Large intestine (tissue), 3 donors: ENCODE data around the gene ECHDC3. TPM values are rescaled to one million over a fixed set of nuclear protein-coding genes. Genes with fewer than 3 reads are reported as not detected.

ENCODE experiments used
- DNase-seq, 2 donors: peaks; one replicate each; pipeline versions ENCODE4 v3.0.0 to v3.0.0-alpha.2; 2013
- H3K27ac ChIP-seq: one replicate; pipeline ENCODE4 v1.5.1; 2013; ENCODE audit warnings: low read length
- H3K27me3 ChIP-seq: 2 replicates; pipeline ENCODE4 v1.6.1; 2013; ENCODE audit warnings: low read length; ENCODE audit not compliant: control insufficient read depth, insufficient read depth
- H3K36me3 ChIP-seq: 2 replicates; pipeline ENCODE4 v1.6.1; 2013; ENCODE audit warnings: low read length; ENCODE audit not compliant: control insufficient read depth, insufficient read depth
- H3K4me1 ChIP-seq: one replicate; pipeline ENCODE4 v1.6.1; 2013; ENCODE audit warnings: low read length; ENCODE audit not compliant: control insufficient read depth, insufficient read depth
- H3K4me3 ChIP-seq: one replicate; pipeline ENCODE4 v1.5.1; 2013; ENCODE audit warnings: low read length
- H3K9me3 ChIP-seq: one replicate; pipeline ENCODE4 v1.6.1; 2013; ENCODE audit warnings: mild to moderate bottlenecking, low read depth, low read length, moderate library complexity; ENCODE audit not compliant: control insufficient read depth
- WGBS: methylation state at CpG from one replicate; pipeline ENCODE4 v1.1.5; 2013; ENCODE audit warnings: low lambda C conversion rate; ENCODE audit not compliant: insufficient coverage; 5-methylcytosine and 5-hydroxymethylcytosine counted together
- polyA plus RNA-seq: library from polyadenylated mRNA; unstranded; fragments of 120-200 nt; gene quantifications from one replicate; pipeline ENCODE4 v1.2.1, GENCODE V29; 2013

Gene ECHDC3
- polyA plus RNA-seq, 1 donor = 9.6 TPM

- DNase-seq = no peak
- H3K27ac ChIP-seq = no peak overlapping the region
- peaks cover 14% of the 10 kb centered on the region for H3K4me1 ChIP-seq
- no peak overlapping the region for H3K4me3 ChIP-seq
- H3K9me3 ChIP-seq = no peaks in the 10 kb centered on the region
- no peaks in the 10 kb centered on the region for H3K36me3 ChIP-seq
- H3K27me3 ChIP-seq = no peaks in the 10 kb centered on the region
- WGBS = no CpG with 5 or more reads among the region's 2 CpGs
Measured at GRCh38 chr10:11796474-11796873, 54.3 kb downstream of the ECHDC3 start.

GRCh38 chr10:11797281-11797680 lies 55.1 kb downstream of the ECHDC3 start:
- no peaks in the 10 kb centered on the region for H3K27me3 ChIP-seq
- peaks cover 14% of the 10 kb centered on the region for H3K4me1 ChIP-seq
- DNase-seq = no peak
- H3K27ac ChIP-seq = no peak overlapping the region
- H3K9me3 ChIP-seq = no peaks in the 10 kb centered on the region
- no peaks in the 10 kb centered on the region for H3K36me3 ChIP-seq
- 100% methylated on average over 2 of the region's 10 CpGs for WGBS
- no peak overlapping the region for H3K4me3 ChIP-seq

- Histone ChIP-seq H3K27ac (no peak overlapping the region), H3K9me3 (no peaks in the 10 kb centered on the region), H3K4me1 (peaks cover 14% of the 10 kb centered on the region), H3K27me3 (no peaks in the 10 kb centered on the region), H3K4me3 (no peak overlapping the region), H3K36me3 (no peaks in the 10 kb centered on the region)
- 100% methylated on average over 1 of the region's 12 CpGs for whole genome bisulfite sequencing
- no peak for DNase-seq
Measured at GRCh38 chr10:11797847-11798633, 55.9 kb downstream of the ECHDC3 start.

GRCh38 chr10:11798845-11799735 lies 56.9 kb downstream of the ECHDC3 start:
- peak in 1 of 2 donors; percentile 16 for DNase-seq
- Histone ChIP-seq H3K27ac (no peak overlapping the region), H3K36me3 (no peaks in the 10 kb centered on the region), H3K9me3 (no peaks in the 10 kb centered on the region), H3K27me3 (no peaks in the 10 kb centered on the region), H3K4me3 (no peak overlapping the region), H3K4me1 (peaks cover 9% of the 10 kb centered on the region)
- 60% methylated on average over 1 of the region's 18 CpGs for WGBS

GRCh38 chr10:11799736-11800080 lies 57.5 kb downstream of the ECHDC3 start:
- no peak for DNase-seq
- WGBS = 100% methylated on average over 1 of the region's 9 CpGs

GRCh38 chr10:11804336-11804735 lies 62.2 kb downstream of the ECHDC3 start:
- no peak for DNase-seq
- no peaks in the 10 kb centered on the region for H3K27me3 ChIP-seq
- H3K4me1 ChIP-seq = no peaks in the 10 kb centered on the region
- H3K36me3 ChIP-seq = no peaks in the 10 kb centered on the region
- WGBS = no CpG with 5 or more reads among the region's 16 CpGs
- H3K27ac ChIP-seq = no peak overlapping the region
- no peak overlapping the region for H3K4me3 ChIP-seq
- peaks cover 6% of the 10 kb centered on the region for H3K9me3 ChIP-seq

More at GRCh38 chr10:11799736-11800080, 57.5 kb downstream of the ECHDC3 start:
- no peaks in the 10 kb centered on the region for H3K27me3 ChIP-seq
- no peak overlapping the region for H3K27ac ChIP-seq
- no peak overlapping the region for H3K4me3 ChIP-seq
- H3K9me3 ChIP-seq = peaks cover 5% of the 10 kb centered on the region
- H3K36me3 ChIP-seq = no peaks in the 10 kb centered on the region
- H3K4me1 ChIP-seq = peaks cover 5% of the 10 kb centered on the region

GRCh38 chr10:11805792-11806191 lies 63.6 kb downstream of the ECHDC3 start:
- no peak for DNase-seq
- H3K27ac ChIP-seq = no peak overlapping the region
- no peaks in the 10 kb centered on the region for H3K4me1 ChIP-seq
- H3K9me3 ChIP-seq = peaks cover 6% of the 10 kb centered on the region
- WGBS = no CpG with 5 or more reads among the region's 4 CpGs
- no peak overlapping the region for H3K4me3 ChIP-seq
- no peaks in the 10 kb centered on the region for H3K27me3 ChIP-seq
- H3K36me3 ChIP-seq = no peaks in the 10 kb centered on the region

- no peak overlapping the region for H3K27ac ChIP-seq
- H3K36me3 ChIP-seq = no peaks in the 10 kb centered on the region
- no CpG with 5 or more reads among the region's 6 CpGs for WGBS
Measured at GRCh38 chr10:11806706-11807105, 64.5 kb downstream of the ECHDC3 start.

GRCh38 chr10:11808808-11809207 lies 66.6 kb downstream of the ECHDC3 start:
- no peak overlapping the region for H3K27ac ChIP-seq
- H3K36me3 ChIP-seq = no peaks in the 10 kb centered on the region
- no peaks in the 10 kb centered on the region for H3K4me1 ChIP-seq
- WGBS = no CpG with 5 or more reads among the region's 5 CpGs
- no peaks in the 10 kb centered on the region for H3K27me3 ChIP-seq
- peaks cover 6% of the 10 kb centered on the region for H3K9me3 ChIP-seq
- no peak for DNase-seq
- H3K4me3 ChIP-seq = no peak overlapping the region

More at GRCh38 chr10:11806706-11807105, 64.5 kb downstream of the ECHDC3 start:
- Histone ChIP-seq H3K4me3 (no peak overlapping the region), H3K27me3 (no peaks in the 10 kb centered on the region), H3K9me3 (peaks cover 6% of the 10 kb centered on the region), H3K4me1 (no peaks in the 10 kb centered on the region)
- no peak for DNase-seq

- DNase-seq = peak; percentile 23 to 32
- H3K4me1 ChIP-seq = no peaks in the 10 kb centered on the region
- no CpG with 5 or more reads among the region's 13 CpGs for WGBS
- H3K27ac ChIP-seq = no peak overlapping the region
- H3K27me3 ChIP-seq = no peaks in the 10 kb centered on the region
- no peak overlapping the region for H3K4me3 ChIP-seq
- no peaks in the 10 kb centered on the region for H3K9me3 ChIP-seq
- no peaks in the 10 kb centered on the region for H3K36me3 ChIP-seq
Measured at GRCh38 chr10:11810313-11810766, 68.2 kb downstream of the ECHDC3 start.
